ENCODE measurements around the gene RPL29. TPM values are rescaled to one million over a fixed set of nuclear protein-coding genes. Genes with fewer than 3 reads are reported as not detected.

RPL29 gene
- polyA plus RNA-seq, 1 experiment: 1,368 TPM

DNA sequence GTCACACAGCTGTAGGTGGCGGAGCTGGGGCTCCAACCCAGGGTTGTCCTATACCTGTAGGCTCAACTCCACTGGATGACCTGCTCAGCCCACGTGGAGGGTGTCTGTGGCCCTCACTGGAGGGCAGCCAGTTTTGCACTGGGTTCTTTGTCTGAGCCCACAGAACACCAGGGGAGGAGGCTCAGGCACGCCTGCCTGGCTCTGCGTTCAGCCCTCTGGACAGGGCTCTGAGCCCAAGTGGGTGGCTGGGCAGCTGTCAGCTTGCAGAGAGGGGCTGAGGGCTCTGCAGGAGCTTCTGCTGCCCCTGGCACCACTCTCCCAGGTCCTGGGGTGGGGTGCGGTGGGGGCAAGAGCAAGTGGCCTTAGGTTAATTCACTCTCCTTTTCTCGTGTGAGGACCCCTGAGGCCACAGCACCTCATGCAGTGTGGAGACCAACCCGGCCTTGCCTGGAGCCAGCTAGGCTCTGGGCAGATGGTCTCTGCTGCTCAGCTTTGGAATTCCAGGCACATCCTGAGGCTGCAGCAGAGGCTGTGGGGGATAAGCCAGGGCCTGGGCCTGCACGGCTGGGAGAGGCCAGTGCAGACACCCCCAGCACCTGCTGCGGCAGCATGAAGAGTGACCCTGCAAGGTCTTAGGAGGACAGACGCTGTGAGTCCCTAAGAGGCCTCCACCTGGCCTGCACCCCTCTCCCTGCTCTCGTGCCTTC is 37.2 kb upstream of the RPL29 start:
- Histone ChIP-seq H3K9me3 (ENCODE audit: control insufficient read depth, insufficient read depth, low read length) (peaks cover 8% of the 10 kb centered on the region; the same call in 1 of the 2 replicates), H3K27ac (ENCODE audit: low read depth, low read length) (no peak overlapping the region), H3K4me3 (ENCODE audit: low read depth, low read length) (no peak overlapping the region), H3K27me3 (ENCODE audit: control insufficient read depth, insufficient read depth, low read length) (no peaks in the 10 kb centered on the region)
- ChIA-PET POLR2A (no interaction called here), CTCF (interaction anchor here (1.0 kb wide), 1 partner anchor 19 kb away, joined by 3 read pairs; no protein-coding TSS in a partner anchor)
- DNase-seq (ENCODE audit: low read depth, low spot score): no peak
- TF ChIP-seq CTCF (IDR thresholded peaks at IDR 0.05; ENCODE audit: low read depth, low read length): no peak

DNA sequence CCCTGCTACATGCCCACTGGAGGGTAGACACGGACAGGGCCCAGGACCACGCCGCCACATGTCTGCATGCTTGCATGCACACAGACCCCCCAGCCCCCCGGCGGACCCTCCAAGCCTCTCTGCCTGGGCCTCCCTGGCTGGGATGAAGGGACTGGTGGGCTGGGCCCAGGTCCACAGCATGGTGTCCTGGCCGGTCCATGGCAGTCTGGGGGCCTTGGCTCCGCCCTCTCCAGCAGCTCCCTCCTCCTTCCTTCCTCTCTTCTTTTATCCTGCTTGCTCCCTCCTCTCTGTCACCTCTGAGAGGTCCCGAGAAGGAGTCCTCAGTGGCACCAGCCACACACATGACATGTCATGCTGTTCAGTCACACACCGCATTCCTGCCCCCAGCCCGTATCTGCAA is 36.2 kb upstream of the RPL29 start:
- no peak for TF ChIP-seq CTCF (IDR thresholded peaks at IDR 0.05; ENCODE audit: low read depth, low read length)
- CTCF ChIA-PET: no interaction called here
- Histone ChIP-seq H3K27me3 (ENCODE audit: control insufficient read depth, insufficient read depth, low read length) (no peaks in the 10 kb centered on the region), H3K4me3 (ENCODE audit: low read depth, low read length) (no peak overlapping the region), H3K9me3 (ENCODE audit: control insufficient read depth, insufficient read depth, low read length) (peaks cover 8% of the 10 kb centered on the region; the same call in 1 of the 2 replicates), H3K27ac (ENCODE audit: low read depth, low read length) (no peak overlapping the region)
- DNase-seq (ENCODE audit: low read depth, low spot score): no peak
- POLR2A ChIA-PET: no interaction called here

DNA sequence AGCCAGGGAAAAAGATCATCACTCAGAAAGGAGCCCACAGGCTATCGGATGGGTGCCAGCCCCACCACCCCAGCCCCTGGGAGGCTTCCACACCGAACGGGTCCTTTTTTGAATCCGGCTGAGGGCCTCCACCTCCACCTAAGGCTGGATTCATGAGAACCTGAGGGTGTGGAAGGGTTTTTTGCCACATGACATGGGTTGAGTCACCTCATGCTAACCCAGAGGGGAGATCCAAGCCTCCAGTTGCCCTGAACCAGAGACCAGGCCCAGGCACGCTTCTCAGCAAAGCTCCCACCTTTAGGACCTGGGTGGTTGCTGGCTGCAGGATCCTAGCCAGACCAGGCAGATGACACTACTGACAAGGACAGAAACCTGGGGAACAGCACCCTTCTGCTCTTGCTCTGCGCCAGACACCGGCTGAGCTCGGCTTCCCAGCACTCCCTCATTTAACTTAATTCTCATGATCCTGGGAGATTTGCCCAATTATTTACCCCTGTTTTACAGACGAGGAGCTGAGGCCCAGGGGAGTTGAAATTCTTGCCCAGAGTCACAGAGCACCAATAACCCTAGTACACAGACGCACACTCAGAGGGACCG is 35.1 kb upstream of the RPL29 start:
- no peak for TF ChIP-seq CTCF (IDR thresholded peaks at IDR 0.05; ENCODE audit: low read depth, low read length)
- no peak for DNase-seq (ENCODE audit: low read depth, low spot score)
- Histone ChIP-seq H3K4me3 (ENCODE audit: low read depth, low read length) (no peak overlapping the region), H3K27me3 (ENCODE audit: control insufficient read depth, insufficient read depth, low read length) (no peaks in the 10 kb centered on the region), H3K27ac (ENCODE audit: low read depth, low read length) (no peak overlapping the region), H3K9me3 (ENCODE audit: control insufficient read depth, insufficient read depth, low read length) (peaks cover 8% of the 10 kb centered on the region; the same call in 1 of the 2 replicates)
- POLR2A ChIA-PET: interaction anchor here (0.5 kb wide), 1 partner anchor 64 kb away, joined by 3 read pairs; no protein-coding TSS in a partner anchor
- CTCF ChIA-PET: no interaction called here

DNA sequence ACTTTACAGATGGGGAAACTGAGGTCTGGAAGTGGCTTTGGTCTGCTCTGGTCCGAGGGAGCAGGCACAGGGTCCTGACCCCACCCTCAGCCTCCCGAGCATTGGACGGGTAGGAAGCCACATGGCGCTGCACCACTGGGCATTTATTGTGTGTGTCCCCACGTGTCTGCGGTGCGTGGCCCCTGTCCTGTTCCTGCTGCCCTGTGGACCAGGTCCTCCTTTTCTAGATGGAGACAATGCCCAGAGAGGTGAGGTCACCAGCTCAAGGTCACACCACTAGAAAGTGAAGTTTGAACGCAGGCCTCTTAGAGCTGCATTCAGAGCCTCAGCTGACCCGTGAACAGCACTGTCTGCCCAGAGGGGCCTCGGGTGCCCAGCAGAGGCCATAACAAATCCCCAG is 33.8 kb upstream of the RPL29 start:
- H3K4me3 ChIP-seq (ENCODE audit: low read depth, low read length): no peak overlapping the region
- no peaks in the 10 kb centered on the region for H3K27me3 ChIP-seq (ENCODE audit: control insufficient read depth, insufficient read depth, low read length)
- no peak for DNase-seq (ENCODE audit: low read depth, low spot score)
- no peak overlapping the region for H3K27ac ChIP-seq (ENCODE audit: low read depth, low read length)
- ChIA-PET POLR2A (no interaction called here), CTCF (no interaction called here)
- peaks cover 8% of the 10 kb centered on the region; the same call in 1 of the 2 replicates for H3K9me3 ChIP-seq (ENCODE audit: control insufficient read depth, insufficient read depth, low read length)
- no peak for TF ChIP-seq CTCF (IDR thresholded peaks at IDR 0.05; ENCODE audit: low read depth, low read length)

GRCh38 chr3:52029053-52029452 is 33.4 kb upstream of the RPL29 start:
- DNase-seq (ENCODE audit: low read depth, low spot score): no peak
- Histone ChIP-seq H3K27me3 (ENCODE audit: control insufficient read depth, insufficient read depth, low read length) (no peaks in the 10 kb centered on the region), H3K27ac (ENCODE audit: low read depth, low read length) (no peak overlapping the region), H3K9me3 (ENCODE audit: control insufficient read depth, insufficient read depth, low read length) (peaks cover 8% of the 10 kb centered on the region; the same call in 1 of the 2 replicates), H3K4me3 (ENCODE audit: low read depth, low read length) (no peak overlapping the region)
- POLR2A ChIA-PET: no interaction called here
- TF ChIP-seq CTCF (IDR thresholded peaks at IDR 0.05; ENCODE audit: low read depth, low read length): no peak
- CTCF ChIA-PET: interaction anchor here (0.7 kb wide), 2 partner anchors 24 to 28 kb away, joined by 3 to 4 read pairs; no protein-coding TSS in a partner anchor

All from AG04450 (cell line).